ENCODE measurements around the gene TAPT1.

DNA sequence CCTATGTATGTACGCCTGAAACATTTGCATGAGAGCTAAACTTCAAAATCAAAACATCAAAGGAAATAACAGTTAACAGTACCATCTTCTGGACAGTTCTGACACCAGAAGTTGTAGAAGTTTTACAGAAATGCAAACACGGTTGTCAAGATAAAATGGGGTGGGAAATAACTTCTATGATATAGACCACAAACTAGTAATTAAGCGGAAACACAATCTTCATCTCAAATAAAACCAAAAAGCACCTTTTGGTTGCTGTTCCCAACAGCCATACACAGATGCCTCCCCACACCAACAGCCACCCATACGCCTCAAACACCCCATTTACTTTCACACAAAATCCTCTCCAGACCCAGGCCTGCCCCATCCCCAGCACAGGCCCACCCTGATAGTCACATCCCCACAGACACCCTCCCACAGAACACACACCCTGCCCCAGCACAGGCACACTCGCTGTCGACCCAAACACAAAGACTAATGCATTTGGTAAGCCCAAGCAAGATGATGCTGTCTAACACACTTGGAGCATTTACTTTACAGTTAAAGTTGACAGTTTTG, 64.3 kb downstream of the TAPT1 start:
- TF ChIP-seq CTCF (IDR thresholded peaks at IDR 0.05): no peak
- no peak for TF ChIP-seq POLR2AphosphoS5 (IDR thresholded peaks at IDR 0.05)
